Measurements from ENCODE around the gene APLF.

- TF ChIP-seq, protein P1, sequence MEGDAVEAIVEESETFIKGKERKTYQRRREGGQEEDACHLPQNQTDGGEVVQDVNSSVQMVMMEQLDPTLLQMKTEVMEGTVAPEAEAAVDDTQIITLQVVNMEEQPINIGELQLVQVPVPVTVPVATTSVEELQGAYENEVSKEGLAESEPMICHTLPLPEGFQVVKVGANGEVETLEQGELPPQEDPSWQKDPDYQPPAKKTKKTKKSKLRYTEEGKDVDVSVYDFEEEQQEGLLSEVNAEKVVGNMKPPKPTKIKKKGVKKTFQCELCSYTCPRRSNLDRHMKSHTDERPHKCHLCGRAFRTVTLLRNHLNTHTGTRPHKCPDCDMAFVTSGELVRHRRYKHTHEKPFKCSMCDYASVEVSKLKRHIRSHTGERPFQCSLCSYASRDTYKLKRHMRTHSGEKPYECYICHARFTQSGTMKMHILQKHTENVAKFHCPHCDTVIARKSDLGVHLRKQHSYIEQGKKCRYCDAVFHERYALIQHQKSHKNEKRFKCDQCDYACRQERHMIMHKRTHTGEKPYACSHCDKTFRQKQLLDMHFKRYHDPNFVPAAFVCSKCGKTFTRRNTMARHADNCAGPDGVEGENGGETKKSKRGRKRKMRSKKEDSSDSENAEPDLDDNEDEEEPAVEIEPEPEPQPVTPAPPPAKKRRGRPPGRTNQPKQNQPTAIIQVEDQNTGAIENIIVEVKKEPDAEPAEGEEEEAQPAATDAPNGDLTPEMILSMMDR (IDR thresholded peaks at IDR 0.05) = no peak
- TF ChIP-seq POLR2A (IDR thresholded peaks at IDR 0.05) = no peak
These were observed 53.7 kb downstream of the APLF start for GRCh38 chr2:68521037-68521436.
